G401 (cell line): Measurements from ENCODE around the gene CYREN. TPM values are rescaled to one million over a fixed set of nuclear protein-coding genes. Genes with fewer than 3 reads are reported as not detected.

ENCODE experiments used
- DNase-seq: peaks from one replicate; pipeline ENCODE4 v3.0.0-alpha.2; 2015; ENCODE audit warnings: low spot score
- in situ Hi-C: cut with HindIII; loops from 2 replicates; pipeline ENCODE4 v1.10.0; 2016; ENCODE audit warnings: low sequenced_read_pairs, mixed read lengths
- total RNA-seq: library from RNA; depleted of rRNA; stranded (reverse); fragments of >200 nt; shearing (Covaris generic); gene quantifications from 2 replicates; pipeline ENCODE4 v1.2.3, GENCODE V29; 2014

Gene CYREN
- total RNA-seq, 1 experiment from 2014 or later: 72.8 TPM

GRCh38 chr7:135199439-135199838, 28.9 kb upstream of the CYREN start:
- in situ Hi-C loops: no loop called here
- DNase-seq: no peak

- DNase-seq: no peak
- in situ Hi-C loops: no loop called here
Measured at GRCh38 chr7:135197906-135198655, 27.6 kb upstream of the CYREN start.

GRCh38 chr7:135197343-135197742, 26.8 kb upstream of the CYREN start:
- DNase-seq: no peak
- in situ Hi-C loops: no loop called here

- in situ Hi-C loops: no loop called here
- DNase-seq: no peak
Measured at GRCh38 chr7:135195968-135196629, 25.6 kb upstream of the CYREN start.

GRCh38 chr7:135195156-135195555, 24.6 kb upstream of the CYREN start:
- in situ Hi-C loops: no loop called here
- no peak for DNase-seq

- no peak for DNase-seq
- in situ Hi-C loops: no loop called here
Measured at GRCh38 chr7:135194494-135195095, 24.1 kb upstream of the CYREN start.

- DNase-seq: no peak
- in situ Hi-C loops: no loop called here
Measured at GRCh38 chr7:135193615-135194081, 23.1 kb upstream of the CYREN start.

- DNase-seq: no peak
- in situ Hi-C loops: no loop called here
Measured at GRCh38 chr7:135192914-135193536, 22.5 kb upstream of the CYREN start.

GRCh38 chr7:135190703-135191102, 20.2 kb upstream of the CYREN start:
- in situ Hi-C loops: no loop called here
- no peak for DNase-seq

- in situ Hi-C loops: no loop called here
- no peak for DNase-seq
Measured at GRCh38 chr7:135189961-135190360, 19.5 kb upstream of the CYREN start.

GRCh38 chr7:135189221-135189662, 18.7 kb upstream of the CYREN start:
- DNase-seq: peak; percentile 87
- in situ Hi-C loops: no loop called here

GRCh38 chr7:135188298-135188984, 17.9 kb upstream of the CYREN start:
- in situ Hi-C loops: no loop called here
- no peak for DNase-seq

- in situ Hi-C loops: no loop called here
- no peak for DNase-seq
Measured at GRCh38 chr7:135186841-135187253, 16.3 kb upstream of the CYREN start.

GRCh38 chr7:135186261-135186540, 15.7 kb upstream of the CYREN start:
- DNase-seq: no peak
- in situ Hi-C loops: no loop called here

GRCh38 chr7:135185471-135186260, 15.2 kb upstream of the CYREN start:
- DNase-seq: peak; percentile 96
- in situ Hi-C loops: no loop called here

- DNase-seq: no peak
- in situ Hi-C loops: no loop called here
Measured at GRCh38 chr7:135184254-135184841, 13.8 kb upstream of the CYREN start.

- no peak for DNase-seq
- in situ Hi-C loops: no loop called here
Measured at GRCh38 chr7:135183478-135183877, 13.0 kb upstream of the CYREN start.

- in situ Hi-C loops: no loop called here
Measured at GRCh38 chr7:135181929-135182678, 11.6 kb upstream of the CYREN start.

More at GRCh38 chr7:135181929-135182678, 11.6 kb upstream of the CYREN start:
- DNase-seq: no peak
